BE2C (cell line): ENCODE data around the gene ANKRD12.

ENCODE experiments used
- DNase-seq: peaks from one replicate; pipeline ENCODE4 v3.0.0-alpha.2; 2020
- H3K27me3 ChIP-seq: fragments of 250-450 bp; sonication (Bioruptor Pico); 2 replicates; pipeline ENCODE4 v1.5.1; 2020; ENCODE audit warnings: mild to moderate bottlenecking
- H3K36me3 ChIP-seq: fragments of 250-450 bp; sonication (Bioruptor Pico); 2 replicates; pipeline ENCODE4 v1.5.1; 2020; ENCODE audit warnings: mild to moderate bottlenecking
- H3K4me1 ChIP-seq: fragments of 250-450 bp; sonication (Bioruptor Pico); 2 replicates; pipeline ENCODE4 v1.5.1; 2020
- H3K4me3 ChIP-seq: 2 replicates; pipeline ENCODE4 v1.5.1; 2011; ENCODE audit warnings: low read depth, low read length
- H3K9me3 ChIP-seq: fragments of 250-450 bp; sonication (Bioruptor Pico); 2 replicates; pipeline ENCODE4 v1.5.1; 2020
- CTCF ChIP-seq: IDR thresholded peaks from 2 replicates; pipeline ENCODE4 v1.5.1; 2012; ENCODE audit warnings: mild to moderate bottlenecking, low read depth, low read length

Gene ANKRD12

DNA sequence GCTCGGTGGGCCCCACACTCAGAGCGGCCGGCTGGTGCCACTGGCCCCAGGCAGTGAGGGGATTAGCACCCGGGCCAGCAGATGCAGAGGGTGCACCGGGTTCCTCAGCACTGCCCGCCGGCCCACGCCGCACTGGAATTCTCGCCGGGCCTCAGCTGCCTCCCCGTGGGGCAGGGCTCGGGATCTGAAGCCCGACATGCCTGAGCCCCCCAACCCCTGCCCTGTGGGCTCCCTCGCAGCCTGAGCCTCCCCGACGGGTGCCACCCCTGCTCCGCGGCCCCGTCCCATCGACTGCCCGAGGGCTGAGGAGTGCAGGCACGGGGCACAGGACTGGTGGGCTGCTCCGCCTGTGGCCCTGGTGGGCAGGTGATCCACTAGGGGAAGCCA is 160.4 kb downstream of the ANKRD12 start:
- DNase-seq, result no peak
- H3K27me3 ChIP-seq, result no peaks in the 10 kb centered on the region
- no peaks in the 10 kb centered on the region for H3K9me3 ChIP-seq
- H3K4me1 ChIP-seq, result no peaks in the 10 kb centered on the region
- H3K4me3 ChIP-seq, result no peak overlapping the region
- TF ChIP-seq CTCF, result no peak
- H3K36me3 ChIP-seq, result no peaks in the 10 kb centered on the region

DNA sequence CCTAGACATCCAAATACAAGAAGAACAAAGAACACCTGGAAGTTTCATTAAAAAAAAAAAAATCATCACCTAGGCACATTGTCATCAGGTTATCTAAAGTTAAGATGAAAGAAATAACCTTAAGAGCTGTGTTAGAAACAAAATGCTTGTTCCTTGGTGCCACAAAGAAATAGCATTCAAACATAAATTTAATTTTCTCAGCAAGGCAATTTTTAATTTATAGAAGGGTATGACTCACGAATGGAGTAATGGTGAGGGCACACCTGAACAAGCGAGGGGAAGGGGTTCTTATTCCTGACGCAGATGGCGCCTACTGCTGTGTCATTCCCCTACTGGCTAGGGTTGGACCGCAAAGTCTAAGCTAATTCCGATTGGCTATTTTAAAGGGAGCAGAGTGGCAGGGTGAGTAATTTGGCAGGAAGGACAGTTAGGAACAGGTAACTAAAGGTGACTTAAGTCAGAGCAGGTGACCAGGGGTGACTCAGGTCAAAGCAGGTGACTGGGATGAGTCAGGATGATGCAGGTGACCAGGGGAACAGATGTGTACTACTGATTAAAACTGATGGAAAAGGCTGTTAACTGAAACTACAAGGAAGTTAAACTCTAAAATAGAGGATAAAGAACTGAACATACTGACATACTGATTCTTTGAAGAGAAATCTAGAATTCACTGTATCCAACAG is 167.9 kb downstream of the ANKRD12 start:
- DNase-seq, result no peak
- no peak for TF ChIP-seq CTCF
- Histone ChIP-seq H3K36me3 (no peaks in the 10 kb centered on the region), H3K9me3 (no peaks in the 10 kb centered on the region), H3K27me3 (no peaks in the 10 kb centered on the region), H3K4me3 (no peak overlapping the region), H3K4me1 (no peaks in the 10 kb centered on the region)

- Histone ChIP-seq H3K27me3 (no peaks in the 10 kb centered on the region), H3K4me3 (no peak overlapping the region), H3K9me3 (no peaks in the 10 kb centered on the region), H3K36me3 (no peaks in the 10 kb centered on the region), H3K4me1 (no peaks in the 10 kb centered on the region)
- DNase-seq, result no peak
- no peak for TF ChIP-seq CTCF
Measured at GRCh38 chr18:9319333-9319732, 182.8 kb downstream of the ANKRD12 start.

GRCh38 chr18:9321017-9321452 is 184.5 kb downstream of the ANKRD12 start:
- TF ChIP-seq CTCF, result no peak
- Histone ChIP-seq H3K4me1 (no peaks in the 10 kb centered on the region), H3K9me3 (no peaks in the 10 kb centered on the region), H3K36me3 (no peaks in the 10 kb centered on the region), H3K27me3 (no peaks in the 10 kb centered on the region), H3K4me3 (no peak overlapping the region)
- no peak for DNase-seq

GRCh38 chr18:9321736-9322135 is 185.2 kb downstream of the ANKRD12 start:
- H3K36me3 ChIP-seq, result no peaks in the 10 kb centered on the region
- no peaks in the 10 kb centered on the region for H3K4me1 ChIP-seq
- H3K4me3 ChIP-seq, result no peak overlapping the region
- DNase-seq, result no peak
- TF ChIP-seq CTCF, result no peak
- no peaks in the 10 kb centered on the region for H3K27me3 ChIP-seq
- no peaks in the 10 kb centered on the region for H3K9me3 ChIP-seq

DNA sequence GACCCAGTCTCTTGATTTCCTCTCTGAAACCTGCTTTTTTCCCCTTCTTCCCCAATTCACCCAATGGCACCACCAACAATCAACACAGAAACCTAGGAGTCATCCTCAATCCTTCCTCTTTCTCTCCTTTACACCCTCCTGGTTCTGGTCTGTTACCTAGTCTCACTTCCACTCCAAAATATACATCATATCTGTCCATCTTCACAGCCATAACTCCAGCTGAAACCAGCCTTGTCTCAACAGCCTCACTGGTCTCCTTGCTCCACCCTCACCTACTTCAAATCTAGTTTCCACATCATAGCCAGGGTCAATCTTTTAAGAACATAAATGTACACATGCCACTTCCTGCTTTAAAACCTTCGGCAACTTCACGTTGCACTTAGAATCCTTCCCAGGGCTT is 186.2 kb downstream of the ANKRD12 start:
- TF ChIP-seq CTCF, result no peak
- no peaks in the 10 kb centered on the region for H3K27me3 ChIP-seq
- no peaks in the 10 kb centered on the region for H3K36me3 ChIP-seq
- no peak overlapping the region for H3K4me3 ChIP-seq
- no peaks in the 10 kb centered on the region for H3K4me1 ChIP-seq
- no peak for DNase-seq
- no peaks in the 10 kb centered on the region for H3K9me3 ChIP-seq
